ENCODE data around the gene AKAP6. TPM values are rescaled to one million over a fixed set of nuclear protein-coding genes. Genes with fewer than 3 reads are reported as not detected.

The AKAP6 gene
- total RNA-seq, 1 donor from 2014 or later: 3.4 TPM

DNA sequence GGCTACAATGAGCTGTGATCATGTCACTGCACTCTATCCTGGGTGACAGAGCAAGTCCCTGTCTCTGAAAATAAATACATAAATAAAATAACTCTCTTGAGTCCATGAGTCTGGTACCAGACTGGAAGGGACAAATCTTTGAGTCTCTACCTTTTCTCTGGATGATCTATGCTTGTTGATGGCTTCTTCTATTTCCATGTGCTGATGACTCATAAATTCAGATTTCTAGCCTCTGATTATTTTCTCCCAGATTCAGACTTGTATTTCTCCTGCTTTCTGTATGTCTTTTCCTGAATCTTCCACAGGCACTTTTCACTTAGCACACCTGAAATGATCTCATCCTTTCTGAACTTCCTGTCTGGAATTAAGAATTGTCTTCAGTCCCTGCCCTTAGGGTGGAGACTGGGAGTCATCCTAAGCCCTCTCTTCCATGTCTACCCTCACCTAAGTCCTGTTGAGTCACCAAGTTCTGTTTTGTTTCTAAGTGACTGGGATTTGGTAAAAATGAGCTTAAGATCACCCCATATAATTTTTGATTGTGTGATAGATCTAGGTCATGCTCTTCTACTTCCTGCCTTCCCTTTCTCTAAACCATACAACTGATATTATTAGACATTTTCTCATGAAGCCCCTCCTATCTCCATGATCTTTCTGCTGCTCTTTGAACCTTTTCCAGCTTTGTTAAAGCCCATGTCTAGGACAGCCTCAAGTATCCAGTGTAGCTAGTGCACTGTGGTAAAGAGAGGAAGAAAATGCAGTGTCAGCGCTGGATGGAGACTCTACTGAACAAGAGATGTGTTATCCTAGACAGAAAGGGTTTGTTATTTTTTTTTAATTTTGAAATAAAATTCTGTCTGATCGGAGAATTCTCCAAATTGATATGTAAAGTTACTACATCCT lies 13.1 kb downstream of the AKAP6 start:
- no peak overlapping the region for H3K4me3 Mint-ChIP-seq (ENCODE audit: low read depth)
- no peaks in the 10 kb centered on the region for H3K9me3 Mint-ChIP-seq (ENCODE audit: low read depth)
- TF ChIP-seq, protein P1, sequence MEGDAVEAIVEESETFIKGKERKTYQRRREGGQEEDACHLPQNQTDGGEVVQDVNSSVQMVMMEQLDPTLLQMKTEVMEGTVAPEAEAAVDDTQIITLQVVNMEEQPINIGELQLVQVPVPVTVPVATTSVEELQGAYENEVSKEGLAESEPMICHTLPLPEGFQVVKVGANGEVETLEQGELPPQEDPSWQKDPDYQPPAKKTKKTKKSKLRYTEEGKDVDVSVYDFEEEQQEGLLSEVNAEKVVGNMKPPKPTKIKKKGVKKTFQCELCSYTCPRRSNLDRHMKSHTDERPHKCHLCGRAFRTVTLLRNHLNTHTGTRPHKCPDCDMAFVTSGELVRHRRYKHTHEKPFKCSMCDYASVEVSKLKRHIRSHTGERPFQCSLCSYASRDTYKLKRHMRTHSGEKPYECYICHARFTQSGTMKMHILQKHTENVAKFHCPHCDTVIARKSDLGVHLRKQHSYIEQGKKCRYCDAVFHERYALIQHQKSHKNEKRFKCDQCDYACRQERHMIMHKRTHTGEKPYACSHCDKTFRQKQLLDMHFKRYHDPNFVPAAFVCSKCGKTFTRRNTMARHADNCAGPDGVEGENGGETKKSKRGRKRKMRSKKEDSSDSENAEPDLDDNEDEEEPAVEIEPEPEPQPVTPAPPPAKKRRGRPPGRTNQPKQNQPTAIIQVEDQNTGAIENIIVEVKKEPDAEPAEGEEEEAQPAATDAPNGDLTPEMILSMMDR (IDR thresholded peaks at IDR 0.05; ENCODE audit: unreplicated experiment): no peak
- no peaks in the 10 kb centered on the region for H3K4me1 Mint-ChIP-seq (ENCODE audit: low read depth)
- DNase-seq (ENCODE audit: low spot score, unreplicated experiment): no peak
- no peaks in the 10 kb centered on the region for H3K36me3 Mint-ChIP-seq (ENCODE audit: insufficient read depth)
- H3K27me3 Mint-ChIP-seq: no peaks in the 10 kb centered on the region
- H3K27ac Mint-ChIP-seq: no peak overlapping the region

DNA sequence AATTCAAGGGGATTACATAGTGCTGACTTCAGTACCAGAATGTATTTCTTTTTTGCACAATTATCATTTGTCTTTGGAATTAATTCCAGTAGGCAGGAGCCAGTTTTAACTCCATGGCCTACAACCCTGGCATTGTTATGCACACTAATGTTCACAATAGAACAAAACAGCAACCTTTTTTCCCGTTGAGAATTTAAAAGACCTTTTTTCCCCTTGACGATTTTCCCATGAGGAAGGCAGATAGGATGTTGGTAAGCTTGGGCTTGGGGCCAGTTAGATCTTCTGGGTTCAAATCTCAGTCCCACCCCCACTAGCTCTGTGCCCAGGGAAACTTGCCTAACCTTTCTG lies 13.7 kb downstream of the AKAP6 start:
- DNase-seq (ENCODE audit: low spot score, unreplicated experiment): no peak
- Mint-ChIP-seq H3K36me3 (ENCODE audit: insufficient read depth) (no peaks in the 10 kb centered on the region), H3K4me1 (ENCODE audit: low read depth) (no peaks in the 10 kb centered on the region), H3K27me3 (no peaks in the 10 kb centered on the region), H3K9me3 (ENCODE audit: low read depth) (no peaks in the 10 kb centered on the region), H3K27ac (no peak overlapping the region), H3K4me3 (ENCODE audit: low read depth) (no peak overlapping the region)
- TF ChIP-seq, protein P1 (IDR thresholded peaks at IDR 0.05; ENCODE audit: unreplicated experiment): no peak

DNA sequence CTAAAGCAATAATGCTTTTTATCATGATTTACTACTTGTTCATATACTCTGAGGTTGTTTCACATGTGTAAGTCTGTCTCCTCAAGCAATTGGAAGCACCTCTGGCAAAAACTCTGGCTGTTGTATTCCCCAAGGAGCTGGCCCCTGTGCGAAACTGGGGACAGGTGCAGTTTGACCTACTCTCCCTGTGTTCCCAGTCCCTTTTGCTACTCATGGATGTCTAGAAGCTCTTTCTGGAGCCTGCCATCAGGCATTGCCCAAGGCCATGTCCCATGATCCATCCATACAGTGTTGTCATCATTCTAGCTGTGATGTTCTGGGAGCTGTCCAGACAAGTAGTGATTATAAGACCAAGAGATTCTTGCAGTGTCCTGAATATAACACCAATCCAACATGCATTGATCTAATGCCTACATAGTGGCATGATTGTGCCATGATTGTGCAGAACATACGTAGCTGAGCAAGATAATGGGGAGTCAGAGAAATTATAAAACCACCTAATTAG lies 14.9 kb downstream of the AKAP6 start:
- Mint-ChIP-seq H3K27me3 (no peaks in the 10 kb centered on the region), H3K36me3 (ENCODE audit: insufficient read depth) (no peaks in the 10 kb centered on the region), H3K27ac (no peak overlapping the region), H3K4me3 (ENCODE audit: low read depth) (no peak overlapping the region), H3K9me3 (ENCODE audit: low read depth) (no peaks in the 10 kb centered on the region), H3K4me1 (ENCODE audit: low read depth) (no peaks in the 10 kb centered on the region)
- DNase-seq (ENCODE audit: low spot score, unreplicated experiment): no peak
- TF ChIP-seq, protein P1 (IDR thresholded peaks at IDR 0.05; ENCODE audit: unreplicated experiment): no peak

DNA sequence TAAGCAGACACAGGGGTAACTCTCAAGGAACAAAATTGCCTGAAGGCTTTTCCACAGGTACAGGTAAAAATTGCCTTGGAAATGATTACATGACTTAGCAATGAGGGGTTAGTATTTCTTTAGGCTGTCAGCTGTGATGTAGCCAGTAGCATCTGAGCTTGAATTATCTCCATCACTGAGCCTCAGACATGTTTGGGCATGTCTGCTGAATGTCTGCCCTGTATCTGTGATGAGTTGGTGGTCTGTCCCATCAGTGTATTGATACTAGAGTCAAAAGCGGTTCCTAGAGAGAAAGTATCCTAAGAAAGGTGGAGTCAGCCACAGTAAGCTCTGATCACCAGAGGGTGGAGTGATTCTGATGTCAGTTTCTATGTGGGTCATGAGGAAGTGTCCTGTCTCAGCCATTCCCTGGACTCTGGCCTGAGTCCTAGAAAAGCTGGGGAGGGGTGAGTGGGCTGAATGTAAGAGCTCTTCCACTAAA lies 16.3 kb downstream of the AKAP6 start:
- H3K4me1 Mint-ChIP-seq (ENCODE audit: low read depth): no peaks in the 10 kb centered on the region
- H3K9me3 Mint-ChIP-seq (ENCODE audit: low read depth): no peaks in the 10 kb centered on the region
- H3K36me3 Mint-ChIP-seq (ENCODE audit: insufficient read depth): no peaks in the 10 kb centered on the region
- DNase-seq (ENCODE audit: low spot score, unreplicated experiment): no peak
- no peak overlapping the region for H3K4me3 Mint-ChIP-seq (ENCODE audit: low read depth)
- TF ChIP-seq, protein P1 (IDR thresholded peaks at IDR 0.05; ENCODE audit: unreplicated experiment): no peak
- no peaks in the 10 kb centered on the region for H3K27me3 Mint-ChIP-seq
- H3K27ac Mint-ChIP-seq: no peak overlapping the region

DNA sequence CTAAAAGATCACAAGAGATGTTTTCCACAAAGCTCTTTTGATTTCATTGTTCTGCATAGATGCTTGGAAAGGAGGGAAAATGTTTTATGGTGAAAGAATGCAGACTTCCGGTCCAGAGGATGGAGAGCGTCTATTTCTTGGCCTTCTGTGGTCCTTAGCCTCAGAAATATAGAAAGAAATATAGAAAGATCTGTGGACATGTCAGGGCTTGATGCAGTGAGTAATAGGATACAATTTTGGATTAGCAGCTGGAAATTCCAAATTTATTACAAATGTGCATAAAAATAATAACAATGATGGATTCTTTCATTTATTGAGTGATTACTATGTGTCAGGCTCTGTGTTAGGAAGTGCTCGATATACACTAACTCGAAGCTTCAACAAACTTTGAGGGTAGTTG lies 20.2 kb downstream of the AKAP6 start:
- H3K27ac Mint-ChIP-seq: no peak overlapping the region
- H3K9me3 Mint-ChIP-seq (ENCODE audit: low read depth): peaks cover 3% of the 10 kb centered on the region
- no peaks in the 10 kb centered on the region for H3K27me3 Mint-ChIP-seq
- H3K4me3 Mint-ChIP-seq (ENCODE audit: low read depth): no peak overlapping the region
- H3K36me3 Mint-ChIP-seq (ENCODE audit: insufficient read depth): no peaks in the 10 kb centered on the region
- TF ChIP-seq, protein P1 (IDR thresholded peaks at IDR 0.05; ENCODE audit: unreplicated experiment): no peak
- no peaks in the 10 kb centered on the region for H3K4me1 Mint-ChIP-seq (ENCODE audit: low read depth)
- no peak for DNase-seq (ENCODE audit: low spot score, unreplicated experiment)
